ENCODE measurements around the gene ZPR1. TPM values are rescaled to one million over a fixed set of nuclear protein-coding genes. Genes with fewer than 3 reads are reported as not detected.

The ZPR1 gene
- total RNA-seq, 1 donor from 2014 or later = 171 TPM

GRCh38 chr11:116814502-116814901, 26.7 kb upstream of the ZPR1 start:
- Histone ChIP-seq H3K36me3 (no peaks in the 10 kb centered on the region), H3K27ac (peak overlapping the region in 1 of 2 donors; percentile 66), H3K4me1 (no peaks in the 10 kb centered on the region), H3K27me3 (no peaks in the 10 kb centered on the region), H3K9me3 (no peaks in the 10 kb centered on the region), H3K4me3 (no peak overlapping the region)
- DNase-seq (ENCODE audit: low spot score in 2 of 2) = no peak
- TF ChIP-seq CTCF (IDR thresholded peaks at IDR 0.05) = no peak
- intact Hi-C loops (cut with DNase I) = no loop called here

GRCh38 chr11:116813781-116814471, 26.1 kb upstream of the ZPR1 start:
- Histone ChIP-seq H3K27me3 (no peaks in the 10 kb centered on the region), H3K36me3 (no peaks in the 10 kb centered on the region), H3K9me3 (no peaks in the 10 kb centered on the region), H3K27ac (peak overlapping the region in 1 of 2 donors; percentile 66), H3K4me3 (no peak overlapping the region), H3K4me1 (no peaks in the 10 kb centered on the region)
- DNase-seq (ENCODE audit: low spot score in 2 of 2) = no peak
- no peak for TF ChIP-seq CTCF (IDR thresholded peaks at IDR 0.05)
- intact Hi-C loops (cut with DNase I) = no loop called here

GRCh38 chr11:116813170-116813569, 25.3 kb upstream of the ZPR1 start:
- no peak for DNase-seq (ENCODE audit: low spot score in 2 of 2)
- intact Hi-C loops (cut with DNase I) = no loop called here
- Histone ChIP-seq H3K4me1 (no peaks in the 10 kb centered on the region), H3K9me3 (no peaks in the 10 kb centered on the region), H3K4me3 (no peak overlapping the region), H3K27ac (peak overlapping the region in 1 of 2 donors; percentile 2), H3K36me3 (no peaks in the 10 kb centered on the region), H3K27me3 (no peaks in the 10 kb centered on the region)
- TF ChIP-seq CTCF (IDR thresholded peaks at IDR 0.05) = no peak

GRCh38 chr11:116812109-116812508, 24.3 kb upstream of the ZPR1 start:
- H3K9me3 ChIP-seq = no peaks in the 10 kb centered on the region
- no peaks in the 10 kb centered on the region for H3K36me3 ChIP-seq
- TF ChIP-seq CTCF (IDR thresholded peaks at IDR 0.05) = no peak
- no peaks in the 10 kb centered on the region for H3K4me1 ChIP-seq
- H3K4me3 ChIP-seq = no peak overlapping the region
- no peak for DNase-seq (ENCODE audit: low spot score in 2 of 2)
- H3K27ac ChIP-seq = no peak overlapping the region
- no peaks in the 10 kb centered on the region for H3K27me3 ChIP-seq
- intact Hi-C loops (cut with DNase I) = no loop called here

- Histone ChIP-seq H3K36me3 (no peaks in the 10 kb centered on the region), H3K4me1 (no peaks in the 10 kb centered on the region), H3K9me3 (no peaks in the 10 kb centered on the region), H3K4me3 (no peak overlapping the region), H3K27me3 (no peaks in the 10 kb centered on the region), H3K27ac (no peak overlapping the region)
- TF ChIP-seq CTCF (IDR thresholded peaks at IDR 0.05) = no peak
- DNase-seq (ENCODE audit: low spot score in 2 of 2) = no peak
- intact Hi-C loops (cut with DNase I) = no loop called here
Observed at GRCh38 chr11:116811194-116811593, 23.4 kb upstream of the ZPR1 start.
